Retinal pigment epithelial cell (primary cell): ENCODE data around the gene VASP.

ENCODE experiments used
- DNase-seq: peaks from one replicate; pipeline ENCODE4 v3.0.0-alpha.2; 2010; ENCODE audit warnings: low read depth
- H3K4me3 ChIP-seq: 2 replicates; pipeline ENCODE4 v1.5.1; 2011; ENCODE audit warnings: mild to moderate bottlenecking, low read length, control low read depth, moderate library complexity
- TF ChIP-seq, protein P1 (sequence below): conservative IDR thresholded peaks from 2 replicates; pipeline ENCODE4 v1.5.1; 2011; ENCODE audit warnings: low read depth, low read length, control low read depth, inconsistent platforms

Gene VASP

DNA sequence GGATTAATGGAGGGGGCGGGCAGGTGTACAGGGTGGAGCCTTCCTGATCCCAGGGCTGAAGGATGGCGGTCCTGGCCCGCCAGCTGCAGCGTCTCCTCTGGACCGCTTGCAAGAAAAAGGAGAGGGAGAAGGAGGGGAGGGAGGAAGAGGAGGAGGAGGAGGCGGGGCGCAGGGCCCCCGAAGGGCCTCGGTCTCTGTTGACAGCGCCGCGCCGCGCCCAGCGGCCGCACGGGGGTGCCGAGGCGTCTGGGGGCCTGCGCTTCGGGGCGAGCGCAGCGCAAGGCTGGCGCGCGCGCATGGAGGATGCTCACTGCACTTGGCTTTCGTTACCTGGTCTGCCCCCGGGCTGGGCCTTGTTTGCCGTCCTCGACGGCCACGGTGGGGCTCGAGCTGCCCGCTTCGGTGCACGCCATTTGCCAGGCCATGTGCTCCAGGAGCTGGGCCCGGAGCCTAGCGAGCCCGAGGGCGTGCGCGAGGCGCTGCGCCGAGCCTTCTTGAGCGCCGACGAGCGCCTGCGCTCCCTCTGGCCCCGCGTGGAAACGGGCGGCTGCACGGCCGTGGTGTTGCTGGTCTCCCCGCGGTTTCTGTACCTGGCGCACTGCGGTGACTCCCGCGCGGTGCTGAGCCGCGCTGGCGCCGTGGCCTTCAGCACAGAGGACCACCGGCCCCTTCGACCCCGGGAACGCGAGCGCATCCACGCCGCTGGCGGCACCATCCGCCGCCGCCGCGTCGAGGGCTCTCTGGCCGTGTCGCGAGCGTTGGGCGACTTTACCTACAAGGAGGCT, 8.7 kb upstream of the VASP start, which contains the start of gene PPM1N:
Gene PPM1N, plus strand, starts transcription at position 33 of the 785 bp plus-strand sequence. Its CDS starts 30 bp downstream, at position 63.
- TF ChIP-seq, protein P1, sequence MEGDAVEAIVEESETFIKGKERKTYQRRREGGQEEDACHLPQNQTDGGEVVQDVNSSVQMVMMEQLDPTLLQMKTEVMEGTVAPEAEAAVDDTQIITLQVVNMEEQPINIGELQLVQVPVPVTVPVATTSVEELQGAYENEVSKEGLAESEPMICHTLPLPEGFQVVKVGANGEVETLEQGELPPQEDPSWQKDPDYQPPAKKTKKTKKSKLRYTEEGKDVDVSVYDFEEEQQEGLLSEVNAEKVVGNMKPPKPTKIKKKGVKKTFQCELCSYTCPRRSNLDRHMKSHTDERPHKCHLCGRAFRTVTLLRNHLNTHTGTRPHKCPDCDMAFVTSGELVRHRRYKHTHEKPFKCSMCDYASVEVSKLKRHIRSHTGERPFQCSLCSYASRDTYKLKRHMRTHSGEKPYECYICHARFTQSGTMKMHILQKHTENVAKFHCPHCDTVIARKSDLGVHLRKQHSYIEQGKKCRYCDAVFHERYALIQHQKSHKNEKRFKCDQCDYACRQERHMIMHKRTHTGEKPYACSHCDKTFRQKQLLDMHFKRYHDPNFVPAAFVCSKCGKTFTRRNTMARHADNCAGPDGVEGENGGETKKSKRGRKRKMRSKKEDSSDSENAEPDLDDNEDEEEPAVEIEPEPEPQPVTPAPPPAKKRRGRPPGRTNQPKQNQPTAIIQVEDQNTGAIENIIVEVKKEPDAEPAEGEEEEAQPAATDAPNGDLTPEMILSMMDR, result no peak
- H3K4me3 ChIP-seq, result peak within 1 kb of the TSS; percentile 45
- no peak for DNase-seq

DNA sequence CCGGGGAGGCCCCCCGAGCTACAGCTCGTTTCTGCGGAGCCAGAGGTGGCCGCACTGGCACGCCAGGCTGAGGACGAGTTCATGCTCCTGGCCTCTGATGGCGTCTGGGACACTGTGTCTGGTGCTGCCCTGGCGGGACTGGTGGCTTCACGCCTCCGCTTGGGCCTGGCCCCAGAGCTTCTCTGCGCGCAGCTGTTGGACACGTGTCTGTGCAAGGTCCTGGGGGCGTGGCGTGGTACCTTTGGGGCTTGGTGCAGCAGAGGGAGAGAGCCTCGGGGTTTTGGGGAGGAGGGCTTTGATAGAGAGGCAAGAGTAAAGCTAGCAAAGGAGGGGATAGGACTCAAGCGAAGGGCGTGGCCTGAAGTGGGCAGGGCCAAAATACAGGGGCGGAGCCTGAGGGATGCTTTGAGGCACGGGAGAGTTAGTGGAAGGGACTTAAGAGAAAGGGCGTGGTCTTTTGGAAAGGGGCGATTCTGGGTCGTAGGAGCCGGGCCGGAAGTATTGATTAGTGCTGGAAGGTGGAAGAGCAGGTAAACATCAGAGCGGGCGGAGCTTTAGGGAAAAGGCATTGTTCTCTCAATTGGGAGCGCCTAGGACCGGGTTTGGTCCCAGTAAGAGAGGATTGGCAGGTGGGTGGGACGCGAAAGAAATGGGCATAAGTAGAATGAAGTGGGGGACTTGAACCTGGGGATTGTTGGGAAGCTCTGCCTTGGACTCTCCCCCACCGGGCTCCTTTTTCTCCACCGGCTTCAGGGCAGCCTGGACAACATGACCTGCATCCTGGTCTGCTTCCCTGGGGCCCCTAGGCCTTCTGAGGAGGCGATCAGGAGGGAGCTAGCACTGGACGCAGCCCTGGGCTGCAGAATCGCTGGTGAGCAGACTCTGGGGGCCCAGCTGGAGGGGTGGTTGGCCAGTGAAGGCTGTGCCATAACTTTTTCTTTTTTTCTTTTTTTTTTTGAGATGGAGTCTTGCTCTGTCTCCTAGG, 7.8 kb upstream of the VASP start:
- no peak for DNase-seq
- TF ChIP-seq, protein P1, result no peak
- H3K4me3 ChIP-seq, result peak overlapping the region; percentile 4

DNA sequence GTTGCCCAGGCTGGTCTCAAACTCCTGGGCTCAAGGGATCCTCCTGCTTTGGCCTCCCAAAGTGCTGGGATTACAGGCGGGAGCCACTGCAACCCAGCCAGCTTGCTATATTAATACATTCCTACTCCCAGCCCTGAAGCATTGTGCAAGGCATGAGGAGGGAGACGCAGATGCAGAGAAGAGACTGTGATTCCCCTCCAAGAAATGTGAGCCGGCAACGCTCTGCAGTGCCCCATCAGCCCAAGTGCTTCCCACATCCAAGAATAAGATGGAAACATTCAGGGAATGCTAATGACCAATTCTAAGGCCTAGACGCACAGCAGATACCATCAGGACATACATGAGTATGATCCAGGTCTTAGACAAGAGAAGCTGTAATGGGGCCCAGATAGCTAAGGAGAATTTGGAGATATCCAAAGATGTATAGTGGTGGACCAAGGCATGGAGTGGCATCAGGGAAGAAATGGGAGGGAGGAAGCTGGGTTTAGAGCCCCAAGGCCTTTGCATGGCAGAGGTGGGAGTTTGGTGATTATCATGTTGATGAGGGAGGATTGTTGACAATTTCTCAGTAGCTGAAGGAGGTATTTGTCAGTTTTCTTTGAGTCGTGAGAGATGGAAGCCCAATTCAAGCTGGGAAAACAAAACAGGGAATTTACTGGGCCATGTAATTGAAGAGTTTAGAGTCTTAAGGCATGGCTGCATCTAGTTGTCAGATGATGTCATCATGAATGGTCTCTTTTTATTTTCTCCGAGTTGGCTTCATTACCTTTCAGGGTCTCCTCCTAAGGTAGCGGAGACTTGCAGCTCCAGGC, 6.2 kb upstream of the VASP start:
- H3K4me3 ChIP-seq, result no peak overlapping the region
- TF ChIP-seq, protein P1, result no peak
- no peak for DNase-seq

DNA sequence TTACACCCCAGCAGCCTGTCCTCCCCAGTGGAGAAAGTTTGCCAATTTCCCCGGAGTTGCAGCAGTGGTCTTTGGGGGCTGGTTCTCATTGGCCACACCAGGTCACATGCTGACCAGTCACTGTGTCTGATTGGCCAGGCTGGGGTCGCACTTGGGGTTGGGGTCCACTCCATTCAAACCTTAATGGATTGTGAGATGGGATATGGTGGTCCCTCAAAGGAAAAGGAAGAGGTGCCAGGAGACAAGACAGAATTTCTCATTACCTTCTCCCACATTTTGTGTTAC, 5.6 kb upstream of the VASP start:
- TF ChIP-seq, protein P1, result no peak
- no peak for DNase-seq
- H3K4me3 ChIP-seq, result no peak overlapping the region

DNA sequence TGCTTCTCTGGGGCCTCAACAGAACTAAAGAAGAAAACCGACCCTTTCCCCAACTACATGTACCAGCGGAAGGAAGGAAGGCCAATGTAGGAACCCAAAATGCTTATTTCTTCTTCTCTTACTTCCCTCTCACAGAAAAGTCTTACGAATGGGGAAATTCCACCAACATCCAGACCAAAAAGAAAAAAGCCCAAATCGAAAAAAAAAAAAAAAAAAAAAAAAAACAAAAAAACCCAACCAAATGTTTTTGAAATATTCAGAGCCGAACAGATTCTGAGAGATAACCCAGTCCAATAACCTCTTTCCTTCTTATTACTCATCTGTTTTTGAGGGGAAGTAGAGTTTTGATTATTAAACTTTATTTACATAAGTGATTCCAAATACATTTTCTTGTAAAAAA, 5.2 kb upstream of the VASP start:
- TF ChIP-seq, protein P1, result no peak
- DNase-seq, result no peak
- H3K4me3 ChIP-seq, result no peak overlapping the region

DNA sequence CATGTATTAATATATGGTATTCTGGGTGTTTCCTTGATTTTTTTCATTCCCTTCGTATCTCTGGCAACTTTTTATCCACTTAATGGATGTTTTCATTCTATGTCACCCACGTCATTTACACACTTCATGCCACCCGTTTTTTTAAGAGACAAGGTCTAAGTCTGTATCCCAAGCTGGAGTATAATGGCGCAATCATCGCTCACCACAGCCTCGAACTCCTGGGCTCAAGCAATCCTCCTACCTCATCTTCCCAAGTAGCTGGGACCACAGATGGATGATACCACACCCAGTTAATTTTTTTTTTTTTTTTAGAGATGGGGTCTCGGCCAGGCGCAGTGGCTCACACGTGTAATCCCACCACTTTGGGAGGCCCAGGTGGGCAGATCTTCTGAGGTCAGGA, 3.4 kb upstream of the VASP start:
- TF ChIP-seq, protein P1, result no peak

More for the DNA sequence above, 3.4 kb upstream of the VASP start:
- DNase-seq, result no peak
- no peak overlapping the region for H3K4me3 ChIP-seq
